Liver (tissue), 9 donors: Measurements from ENCODE around the gene CCSAP. TPM values are rescaled to one million over a fixed set of nuclear protein-coding genes. Genes with fewer than 3 reads are reported as not detected.

ENCODE experiments used
- DNase-seq: peaks from one replicate; pipeline ENCODE4 v3.0.0-alpha.2; 2017; ENCODE audit warnings: low spot score
- H3K27ac ChIP-seq, 2 donors: one replicate each; pipeline ENCODE4 v1.7.0; 2013; ENCODE audit warnings: inconsistent platforms in 2 of 2, low read length in 2 of 2, control low read depth in 1 of 2, low read depth in 1 of 2, mild to moderate bottlenecking in 1 of 2
- H3K27me3 ChIP-seq, 4 donors: one replicate each; pipeline versions ENCODE4 v1.6.1 to v1.7.0; 2013; ENCODE audit warnings: low read length in 3 of 4, inconsistent platforms in 1 of 4, mild to moderate bottlenecking in 1 of 4, moderate library complexity in 1 of 4; ENCODE audit not compliant: control insufficient read depth in 4 of 4, insufficient read depth in 4 of 4
- H3K36me3 ChIP-seq, 4 donors: one replicate each; pipeline versions ENCODE4 v1.6.1 to v1.7.0; 2013; ENCODE audit warnings: low read length in 3 of 4, mild to moderate bottlenecking in 3 of 4, low read depth in 1 of 4, moderate library complexity in 1 of 4; ENCODE audit not compliant: control insufficient read depth in 4 of 4, insufficient read depth in 3 of 4
- H3K4me1 ChIP-seq, 4 donors: one replicate each; pipeline versions ENCODE4 v1.6.1 to v1.7.0; 2013; ENCODE audit warnings: low read length in 3 of 4, mild to moderate bottlenecking in 3 of 4, moderate library complexity in 1 of 4; ENCODE audit not compliant: control insufficient read depth in 4 of 4, insufficient read depth in 4 of 4
- H3K4me3 ChIP-seq, 3 donors: one replicate each; pipeline versions ENCODE4 v1.6.1 to v1.7.0; 2013; ENCODE audit warnings: low read length in 3 of 3, control low read depth in 1 of 3, low read depth in 1 of 3, mild to moderate bottlenecking in 1 of 3
- H3K9ac ChIP-seq, 2 donors: one replicate each; pipeline ENCODE4 v1.7.0; 2013; ENCODE audit warnings: low read length in 2 of 2, mild to moderate bottlenecking in 2 of 2, moderate library complexity in 2 of 2, control low read depth in 1 of 2, low read depth in 1 of 2
- H3K9me3 ChIP-seq, 4 donors: one replicate each; pipeline versions ENCODE4 v1.6.1 to v1.7.0; 2013; ENCODE audit warnings: low read length in 3 of 4; ENCODE audit not compliant: control insufficient read depth in 4 of 4
- EGR1 ChIP-seq, 2 donors: IDR thresholded peaks; 2 replicates each; pipeline ENCODE4 v1.6.1; 2016 to 2018; ENCODE audit warnings: antibody characterized with exemption in 2 of 2, low read depth in 2 of 2
- FOXA1 ChIP-seq: IDR thresholded peaks from 2 replicates; pipeline ENCODE4 v1.6.1; 2016; ENCODE audit warnings: antibody characterized with exemption
- FOXA2 ChIP-seq: IDR thresholded peaks from 2 replicates; pipeline ENCODE4 v1.6.1; 2016; ENCODE audit warnings: antibody characterized with exemption
- GABPA ChIP-seq, 2 donors: IDR thresholded peaks in 1 of 2; conservative IDR thresholded peaks in 1 of 2; 2 replicates each; pipeline ENCODE4 v1.6.1; 2016; ENCODE audit warnings: antibody characterized with exemption in 2 of 2, mild to moderate bottlenecking in 1 of 2, moderate library complexity in 1 of 2
- HNF4A ChIP-seq, 2 donors: conservative IDR thresholded peaks; 2 replicates each; pipeline ENCODE4 v1.6.1; 2016; ENCODE audit warnings: antibody characterized with exemption in 2 of 2, mild to moderate bottlenecking in 2 of 2
- HNF4G ChIP-seq: IDR thresholded peaks from 2 replicates; pipeline ENCODE4 v1.6.1; 2016; ENCODE audit warnings: antibody characterized with exemption
- JUND ChIP-seq, 2 donors: IDR thresholded peaks; 2 replicates each; pipeline ENCODE4 v1.6.1; 2016; ENCODE audit warnings: antibody characterized with exemption in 2 of 2
- NR2F2 ChIP-seq: IDR thresholded peaks from 2 replicates; pipeline ENCODE4 v1.6.1; 2016; ENCODE audit warnings: antibody characterized with exemption
- RAD21 ChIP-seq, 2 donors: IDR thresholded peaks; 2 replicates each; pipeline ENCODE4 v1.6.1; 2016; ENCODE audit warnings: antibody characterized with exemption in 2 of 2, mild to moderate bottlenecking in 2 of 2
- RXRA ChIP-seq, 2 donors: IDR thresholded peaks; 2 replicates each; pipeline ENCODE4 v1.6.1; 2017 to 2018; ENCODE audit warnings: antibody characterized with exemption in 2 of 2, mild to moderate bottlenecking in 1 of 2
- SP1 ChIP-seq: IDR thresholded peaks from 2 replicates; pipeline ENCODE4 v1.6.1; 2018; ENCODE audit warnings: antibody characterized with exemption, mild to moderate bottlenecking
- TAF1 ChIP-seq: conservative IDR thresholded peaks from 2 replicates; pipeline ENCODE4 v1.6.1; 2016; ENCODE audit warnings: antibody characterized with exemption, mild to moderate bottlenecking
- YY1 ChIP-seq: IDR thresholded peaks from 2 replicates; pipeline ENCODE4 v1.6.1; 2016; ENCODE audit warnings: antibody characterized with exemption, mild to moderate bottlenecking
- WGBS: extraction: QIAGEN DNeasy Blood & Tissue Kit; methylation state at CpG from one replicate; pipeline ENCODE4 v1.1.7; 2013; 5-methylcytosine and 5-hydroxymethylcytosine counted together
- polyA plus RNA-seq, 2 donors: library from polyadenylated mRNA; stranded (reverse) in 1 of 2; unstranded in 1 of 2; fragments of 200-250 nt in 1 of 2; fragments of >200 nt in 1 of 2; fragmentation: Nextera tagmentation in 1 of 2; extraction: Ambion mirVana in 1 of 2; gene quantifications; one replicate each; pipeline versions ENCODE4 v1.2.1 to v1.2.3, GENCODE V29; 2013 to 2015
- total RNA-seq, 2 donors: library from RNA; depleted of rRNA; stranded (reverse); fragments of >200 nt; gene quantifications; one replicate each; pipeline ENCODE4 v1.2.3, GENCODE V29; 2014
- TF ChIP-seq, protein P1 (sequence below): IDR thresholded peaks from 2 replicates; pipeline ENCODE4 v1.6.1; 2016; ENCODE audit warnings: antibody characterized with exemption
- TF ChIP-seq, protein P2 (sequence below): IDR thresholded peaks from 2 replicates; pipeline ENCODE4 v1.6.1; 2016; ENCODE audit warnings: antibody characterized with exemption, mild to moderate bottlenecking
- TF ChIP-seq, protein P3 (sequence below): fragments of 150-350 bp; IDR thresholded peaks from 2 replicates; pipeline ENCODE4 v1.5.1; 2017; ENCODE audit warnings: improper control_type of control experiment, low read depth, low read length; ENCODE audit not compliant: missing input control
- TF ChIP-seq, protein P4 (sequence below): IDR thresholded peaks from 2 replicates; pipeline ENCODE4 v1.6.1; 2016; ENCODE audit warnings: antibody characterized with exemption
- TF ChIP-seq, protein P5 (sequence below): IDR thresholded peaks from 2 replicates; pipeline ENCODE4 v1.6.1; 2016; ENCODE audit warnings: antibody characterized with exemption
- donor health status: healthy.
- donor health status: healthy.
- donor health status: healthy.
- donor health status: healthy.
- donor health status: healthy.

The CCSAP gene
- total and polyA plus RNA-seq, 4 donors, result 0.77 to 4.6 (median 1.7) TPM

DNA sequence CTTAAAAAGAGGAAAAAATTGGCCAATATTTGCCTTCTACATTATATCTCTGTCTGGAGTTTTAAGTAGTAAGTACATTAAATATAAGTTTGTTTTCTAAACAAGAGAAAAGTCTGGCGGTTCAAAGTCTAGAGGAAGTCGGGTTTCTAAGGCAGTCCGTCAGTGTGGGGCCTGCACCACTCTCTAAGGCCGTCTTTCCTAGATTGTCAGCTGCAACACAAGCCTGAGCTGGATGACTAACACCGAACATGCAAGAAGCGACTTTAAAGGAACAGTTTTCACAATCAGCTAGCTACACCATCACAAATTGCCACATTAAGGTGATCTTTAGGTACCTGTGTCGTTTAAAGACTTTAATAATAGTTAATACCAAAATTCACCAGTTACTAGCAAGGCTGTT is 19.6 kb downstream of the CCSAP start:
- no peak overlapping the region for H3K4me3 ChIP-seq
- no peaks in the 10 kb centered on the region for H3K27me3 ChIP-seq
- no peak overlapping the region for H3K9ac ChIP-seq
- H3K27ac ChIP-seq, result no peak overlapping the region
- TF ChIP-seq JUND (IDR thresholded peaks at IDR 0.05) (no peak), RXRA (IDR thresholded peaks at IDR 0.05) (no peak), HNF4A (conservative IDR thresholded peaks at IDR 0.05) (no peak), HNF4G (no peak), RAD21 (IDR thresholded peaks at IDR 0.05) (no peak), GABPA (IDR thresholded peaks at IDR 0.05 in 1 of 2, conservative IDR thresholded peaks at IDR 0.05 in 1 of 2) (no peak), SP1 (no peak), FOXA2 (no peak), TAF1 (no peak), NR2F2 (no peak)
- TF ChIP-seq, protein P1, sequence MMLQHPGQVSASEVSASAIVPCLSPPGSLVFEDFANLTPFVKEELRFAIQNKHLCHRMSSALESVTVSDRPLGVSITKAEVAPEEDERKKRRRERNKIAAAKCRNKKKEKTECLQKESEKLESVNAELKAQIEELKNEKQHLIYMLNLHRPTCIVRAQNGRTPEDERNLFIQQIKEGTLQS, result no peak
- peaks cover 0 to 15% (median 7%) of the 10 kb centered on the region in 4 donors for H3K36me3 ChIP-seq
- 90% methylated on average over 7 of the region's 7 CpGs for WGBS
- no peaks in the 10 kb centered on the region for H3K9me3 ChIP-seq
- DNase-seq, result no peak
- peaks cover 0 to 27% (median 13%) of the 10 kb centered on the region in 4 donors for H3K4me1 ChIP-seq

DNA sequence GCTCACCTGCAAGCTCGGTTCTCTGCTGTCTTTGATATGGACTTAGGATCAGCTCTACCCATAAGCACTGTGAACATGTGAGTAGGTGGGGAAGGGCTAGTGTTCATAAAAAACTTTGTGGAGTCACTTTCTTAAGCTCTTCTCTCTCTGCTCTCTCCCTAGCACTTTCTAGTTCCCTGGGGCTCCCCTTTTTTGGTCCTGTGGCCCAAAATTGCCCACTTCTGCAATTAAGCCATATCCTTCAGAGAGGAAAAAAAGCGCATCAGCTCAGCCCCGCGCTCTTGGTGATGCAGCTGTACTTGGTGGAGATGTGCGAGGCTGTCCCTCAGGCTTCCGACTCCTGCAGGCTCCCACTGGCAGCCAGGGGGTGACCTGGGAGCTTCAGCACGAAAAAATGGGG is 23.4 kb downstream of the CCSAP start:
- Histone ChIP-seq H3K27ac (no peak overlapping the region), H3K4me1 (peaks cover 0 to 10% (median 4%) of the 10 kb centered on the region in 4 donors), H3K9ac (no peak overlapping the region), H3K9me3 (no peaks in the 10 kb centered on the region), H3K36me3 (peaks cover 0 to 15% (median 8%) of the 10 kb centered on the region in 4 donors), H3K27me3 (no peaks in the 10 kb centered on the region), H3K4me3 (no peak overlapping the region)
- no peak for DNase-seq
- TF ChIP-seq HNF4G (no peak), FOXA2 (no peak), TAF1 (no peak), EGR1 (IDR thresholded peaks at IDR 0.05; ENCODE audit: low read depth in 2 of 2) (no peak), NR2F2 (no peak), FOXA1 (no peak), GABPA (IDR thresholded peaks at IDR 0.05 in 1 of 2, conservative IDR thresholded peaks at IDR 0.05 in 1 of 2) (no peak), JUND (IDR thresholded peaks at IDR 0.05) (no peak), SP1 (no peak), RXRA (IDR thresholded peaks at IDR 0.05) (no peak), RAD21 (IDR thresholded peaks at IDR 0.05) (no peak), HNF4A (conservative IDR thresholded peaks at IDR 0.05) (no peak), YY1 (no peak)
- TF ChIP-seq, protein P1, result no peak
- TF ChIP-seq, protein P2, sequence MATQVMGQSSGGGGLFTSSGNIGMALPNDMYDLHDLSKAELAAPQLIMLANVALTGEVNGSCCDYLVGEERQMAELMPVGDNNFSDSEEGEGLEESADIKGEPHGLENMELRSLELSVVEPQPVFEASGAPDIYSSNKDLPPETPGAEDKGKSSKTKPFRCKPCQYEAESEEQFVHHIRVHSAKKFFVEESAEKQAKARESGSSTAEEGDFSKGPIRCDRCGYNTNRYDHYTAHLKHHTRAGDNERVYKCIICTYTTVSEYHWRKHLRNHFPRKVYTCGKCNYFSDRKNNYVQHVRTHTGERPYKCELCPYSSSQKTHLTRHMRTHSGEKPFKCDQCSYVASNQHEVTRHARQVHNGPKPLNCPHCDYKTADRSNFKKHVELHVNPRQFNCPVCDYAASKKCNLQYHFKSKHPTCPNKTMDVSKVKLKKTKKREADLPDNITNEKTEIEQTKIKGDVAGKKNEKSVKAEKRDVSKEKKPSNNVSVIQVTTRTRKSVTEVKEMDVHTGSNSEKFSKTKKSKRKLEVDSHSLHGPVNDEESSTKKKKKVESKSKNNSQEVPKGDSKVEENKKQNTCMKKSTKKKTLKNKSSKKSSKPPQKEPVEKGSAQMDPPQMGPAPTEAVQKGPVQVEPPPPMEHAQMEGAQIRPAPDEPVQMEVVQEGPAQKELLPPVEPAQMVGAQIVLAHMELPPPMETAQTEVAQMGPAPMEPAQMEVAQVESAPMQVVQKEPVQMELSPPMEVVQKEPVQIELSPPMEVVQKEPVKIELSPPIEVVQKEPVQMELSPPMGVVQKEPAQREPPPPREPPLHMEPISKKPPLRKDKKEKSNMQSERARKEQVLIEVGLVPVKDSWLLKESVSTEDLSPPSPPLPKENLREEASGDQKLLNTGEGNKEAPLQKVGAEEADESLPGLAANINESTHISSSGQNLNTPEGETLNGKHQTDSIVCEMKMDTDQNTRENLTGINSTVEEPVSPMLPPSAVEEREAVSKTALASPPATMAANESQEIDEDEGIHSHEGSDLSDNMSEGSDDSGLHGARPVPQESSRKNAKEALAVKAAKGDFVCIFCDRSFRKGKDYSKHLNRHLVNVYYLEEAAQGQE, result no peak
- TF ChIP-seq, protein P3, sequence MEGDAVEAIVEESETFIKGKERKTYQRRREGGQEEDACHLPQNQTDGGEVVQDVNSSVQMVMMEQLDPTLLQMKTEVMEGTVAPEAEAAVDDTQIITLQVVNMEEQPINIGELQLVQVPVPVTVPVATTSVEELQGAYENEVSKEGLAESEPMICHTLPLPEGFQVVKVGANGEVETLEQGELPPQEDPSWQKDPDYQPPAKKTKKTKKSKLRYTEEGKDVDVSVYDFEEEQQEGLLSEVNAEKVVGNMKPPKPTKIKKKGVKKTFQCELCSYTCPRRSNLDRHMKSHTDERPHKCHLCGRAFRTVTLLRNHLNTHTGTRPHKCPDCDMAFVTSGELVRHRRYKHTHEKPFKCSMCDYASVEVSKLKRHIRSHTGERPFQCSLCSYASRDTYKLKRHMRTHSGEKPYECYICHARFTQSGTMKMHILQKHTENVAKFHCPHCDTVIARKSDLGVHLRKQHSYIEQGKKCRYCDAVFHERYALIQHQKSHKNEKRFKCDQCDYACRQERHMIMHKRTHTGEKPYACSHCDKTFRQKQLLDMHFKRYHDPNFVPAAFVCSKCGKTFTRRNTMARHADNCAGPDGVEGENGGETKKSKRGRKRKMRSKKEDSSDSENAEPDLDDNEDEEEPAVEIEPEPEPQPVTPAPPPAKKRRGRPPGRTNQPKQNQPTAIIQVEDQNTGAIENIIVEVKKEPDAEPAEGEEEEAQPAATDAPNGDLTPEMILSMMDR, result no peak
- TF ChIP-seq, protein P4, sequence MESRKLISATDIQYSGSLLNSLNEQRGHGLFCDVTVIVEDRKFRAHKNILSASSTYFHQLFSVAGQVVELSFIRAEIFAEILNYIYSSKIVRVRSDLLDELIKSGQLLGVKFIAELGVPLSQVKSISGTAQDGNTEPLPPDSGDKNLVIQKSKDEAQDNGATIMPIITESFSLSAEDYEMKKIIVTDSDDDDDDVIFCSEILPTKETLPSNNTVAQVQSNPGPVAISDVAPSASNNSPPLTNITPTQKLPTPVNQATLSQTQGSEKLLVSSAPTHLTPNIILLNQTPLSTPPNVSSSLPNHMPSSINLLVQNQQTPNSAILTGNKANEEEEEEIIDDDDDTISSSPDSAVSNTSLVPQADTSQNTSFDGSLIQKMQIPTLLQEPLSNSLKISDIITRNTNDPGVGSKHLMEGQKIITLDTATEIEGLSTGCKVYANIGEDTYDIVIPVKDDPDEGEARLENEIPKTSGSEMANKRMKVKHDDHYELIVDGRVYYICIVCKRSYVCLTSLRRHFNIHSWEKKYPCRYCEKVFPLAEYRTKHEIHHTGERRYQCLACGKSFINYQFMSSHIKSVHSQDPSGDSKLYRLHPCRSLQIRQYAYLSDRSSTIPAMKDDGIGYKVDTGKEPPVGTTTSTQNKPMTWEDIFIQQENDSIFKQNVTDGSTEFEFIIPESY, result no peak
- TF ChIP-seq, protein P5, sequence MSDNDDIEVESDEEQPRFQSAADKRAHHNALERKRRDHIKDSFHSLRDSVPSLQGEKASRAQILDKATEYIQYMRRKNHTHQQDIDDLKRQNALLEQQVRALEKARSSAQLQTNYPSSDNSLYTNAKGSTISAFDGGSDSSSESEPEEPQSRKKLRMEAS, result no peak
- 95% methylated on average over 7 of the region's 7 CpGs for WGBS
